Measurements from ENCODE around the gene PALM. TPM values are rescaled to one million over a fixed set of nuclear protein-coding genes. Genes with fewer than 3 reads are reported as not detected.

The PALM gene
- total RNA-seq, 1 experiment from 2014 or later: 18.5 TPM

DNA sequence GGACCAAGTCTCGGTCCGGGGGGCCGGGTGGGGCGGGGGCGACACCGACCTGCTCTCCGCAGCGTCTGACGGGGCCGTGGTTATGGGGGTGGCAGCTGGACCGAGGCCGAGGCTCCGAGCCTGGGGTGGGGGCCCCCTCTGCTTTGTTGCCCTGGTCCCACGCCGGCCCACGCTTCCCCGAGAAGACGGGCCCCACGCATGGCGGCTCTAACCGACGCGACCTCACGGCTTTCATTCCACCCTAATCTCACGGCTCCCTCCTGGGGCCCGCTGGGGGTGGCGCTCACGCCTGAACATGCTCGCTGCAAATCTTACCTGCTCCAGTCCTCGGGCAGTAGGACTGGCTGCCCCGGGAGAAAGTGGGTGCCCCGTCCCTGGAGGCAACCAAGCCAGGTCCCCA is 27.4 kb downstream of the PALM start:
- H3K23ac ChIP-seq (ENCODE audit: insufficient read length, low read depth, low read length): no peak overlapping the region
- no peak overlapping the region for H3K14ac ChIP-seq (ENCODE audit: insufficient read depth, low read length)
- H4K20me1 ChIP-seq (ENCODE audit: control insufficient read depth, insufficient read depth, insufficient read length): no peaks in the 10 kb centered on the region
- H2BK12ac ChIP-seq (ENCODE audit: insufficient read length, low read depth, low read length): no peak overlapping the region
- H3K27ac Mint-ChIP-seq: no peak overlapping the region
- H3K27me3 ChIP-seq (ENCODE audit: insufficient read depth, low read length): no peaks in the 10 kb centered on the region
- no peaks in the 10 kb centered on the region for H3K23me2 ChIP-seq (ENCODE audit: insufficient read length, low read depth, low read length, poor library complexity, severe bottlenecking)
- H3T11ph ChIP-seq (ENCODE audit: low read length): no peak overlapping the region
- no peak overlapping the region for H3K4ac ChIP-seq (ENCODE audit: low read depth, low read length)
- H3K79me2 ChIP-seq (ENCODE audit: insufficient read depth, low read length): no peaks in the 10 kb centered on the region
- H3K4me1 ChIP-seq (ENCODE audit: insufficient read depth, low read length): no peaks in the 10 kb centered on the region
- H3K9me3 ChIP-seq (ENCODE audit: control insufficient read depth, low read depth, low read length): no peaks in the 10 kb centered on the region
- DNase-seq: no peak
- H2BK15ac ChIP-seq (ENCODE audit: low read depth, low read length): no peak overlapping the region
- H3K36me3 Mint-ChIP-seq (ENCODE audit: insufficient read depth in 1 of 3, low read depth in 3 of 3): peaks cover 0 to 4% (median 0%) of the 10 kb centered on the region in 3 experiments; a peak in 3 of 7 replicates
- H3K4me2 ChIP-seq (ENCODE audit: insufficient read depth, insufficient read length, low read length): no peak overlapping the region
- H2AK5ac ChIP-seq (ENCODE audit: insufficient read length, low read length): no peak overlapping the region
- no CpG with 5 or more reads among the region's 32 CpGs for WGBS (ENCODE audit: extremely low coverage, insufficient read length, low lambda C conversion rate)
- H3K9me3 Mint-ChIP-seq: no peaks in the 10 kb centered on the region
- H2BK5ac ChIP-seq (ENCODE audit: insufficient read length, low read length): no peak overlapping the region
- no peak overlapping the region for H3K56ac ChIP-seq (ENCODE audit: insufficient read length, low read depth, low read length)
- H3K27ac ChIP-seq (ENCODE audit: insufficient read length, low read depth, low read length): no peak overlapping the region
- H4K8ac ChIP-seq (replicated peaks; ENCODE audit: insufficient read length, low read depth, low read length): no peak overlapping the region
- H2BK20ac ChIP-seq (ENCODE audit: low read depth, low read length, poor library complexity, severe bottlenecking): no peak overlapping the region
- H3K4me3 Mint-ChIP-seq: no peak overlapping the region
- no peak overlapping the region for H2BK120ac ChIP-seq (ENCODE audit: low read depth, low read length, poor library complexity, severe bottlenecking)
- H3K9ac ChIP-seq (ENCODE audit: extremely low read depth, insufficient read length, low read length): no peak overlapping the region
- peaks cover 4% of the 10 kb centered on the region for H3K27me3 Mint-ChIP-seq (ENCODE audit: low read depth)
- H3K18ac ChIP-seq (ENCODE audit: insufficient read length, low read depth, low read length): no peak overlapping the region
- H3K4me1 Mint-ChIP-seq: peaks cover 0 to 4% of the 10 kb centered on the region in 2 experiments; a peak in 2 of 4 replicates
- no peak overlapping the region for H4K91ac ChIP-seq (ENCODE audit: insufficient read length, low read depth, low read length)
- TF ChIP-seq, protein P1, sequence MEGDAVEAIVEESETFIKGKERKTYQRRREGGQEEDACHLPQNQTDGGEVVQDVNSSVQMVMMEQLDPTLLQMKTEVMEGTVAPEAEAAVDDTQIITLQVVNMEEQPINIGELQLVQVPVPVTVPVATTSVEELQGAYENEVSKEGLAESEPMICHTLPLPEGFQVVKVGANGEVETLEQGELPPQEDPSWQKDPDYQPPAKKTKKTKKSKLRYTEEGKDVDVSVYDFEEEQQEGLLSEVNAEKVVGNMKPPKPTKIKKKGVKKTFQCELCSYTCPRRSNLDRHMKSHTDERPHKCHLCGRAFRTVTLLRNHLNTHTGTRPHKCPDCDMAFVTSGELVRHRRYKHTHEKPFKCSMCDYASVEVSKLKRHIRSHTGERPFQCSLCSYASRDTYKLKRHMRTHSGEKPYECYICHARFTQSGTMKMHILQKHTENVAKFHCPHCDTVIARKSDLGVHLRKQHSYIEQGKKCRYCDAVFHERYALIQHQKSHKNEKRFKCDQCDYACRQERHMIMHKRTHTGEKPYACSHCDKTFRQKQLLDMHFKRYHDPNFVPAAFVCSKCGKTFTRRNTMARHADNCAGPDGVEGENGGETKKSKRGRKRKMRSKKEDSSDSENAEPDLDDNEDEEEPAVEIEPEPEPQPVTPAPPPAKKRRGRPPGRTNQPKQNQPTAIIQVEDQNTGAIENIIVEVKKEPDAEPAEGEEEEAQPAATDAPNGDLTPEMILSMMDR (conservative IDR thresholded peaks at IDR 0.05): no peak
- H2AFZ ChIP-seq (ENCODE audit: low read length): no peak overlapping the region
- no peak overlapping the region for H4K5ac ChIP-seq (ENCODE audit: insufficient read length, low read depth, low read length)
- no peaks in the 10 kb centered on the region for H3K79me1 ChIP-seq (ENCODE audit: insufficient read depth, low read depth, low read length, poor library complexity, severe bottlenecking)
